Activated CD4-positive, CD25-positive, alpha-beta regulatory T cell treated with anti-CD3 and anti-CD28 coated beads, Interleukin-2, amount 50 U/mL, for 24 hours (primary cell): ENCODE results near the gene PSG7.
"Not testable (repeated sequence)": the region's sequence is repeated elsewhere in the genome, so short reads cannot be mapped to it uniquely, and the experiment has no call there.

Source experiments
- ATAC-seq, 2 donors: fragments of 150-1000 bp; cut with Tn5 transposase; one replicate each; pipeline ENCODE4 v1.10.0; 2021; ENCODE audit warnings: mild to moderate bottlenecking in 1 of 2, moderate library complexity in 1 of 2

Gene PSG7

DNA sequence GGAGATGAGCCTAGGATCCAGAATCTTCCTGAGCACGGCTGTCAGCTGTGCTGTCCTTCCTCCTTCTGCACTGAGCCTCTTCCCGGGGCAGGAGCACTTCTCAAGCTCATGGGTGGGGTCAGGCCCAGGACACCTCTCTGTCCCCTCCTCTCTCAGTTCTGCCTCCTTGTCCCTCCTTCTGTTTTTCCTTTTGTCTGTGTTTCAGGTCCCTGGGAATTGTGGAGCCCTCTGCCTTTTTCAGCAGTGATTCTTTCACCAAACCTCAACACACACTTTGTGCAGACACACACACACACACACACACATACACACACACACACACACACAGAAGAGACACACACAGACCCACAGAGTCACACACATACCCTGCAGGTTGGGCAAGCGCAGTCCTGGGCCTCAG, at the start of gene PSG7:
Gene PSG7 (minus strand): TSS at position 101 of the 400 bp plus-strand sequence. CDS start 131 bp downstream, outside the sequence.
- ATAC-seq, result not testable (repeated sequence)

DNA sequence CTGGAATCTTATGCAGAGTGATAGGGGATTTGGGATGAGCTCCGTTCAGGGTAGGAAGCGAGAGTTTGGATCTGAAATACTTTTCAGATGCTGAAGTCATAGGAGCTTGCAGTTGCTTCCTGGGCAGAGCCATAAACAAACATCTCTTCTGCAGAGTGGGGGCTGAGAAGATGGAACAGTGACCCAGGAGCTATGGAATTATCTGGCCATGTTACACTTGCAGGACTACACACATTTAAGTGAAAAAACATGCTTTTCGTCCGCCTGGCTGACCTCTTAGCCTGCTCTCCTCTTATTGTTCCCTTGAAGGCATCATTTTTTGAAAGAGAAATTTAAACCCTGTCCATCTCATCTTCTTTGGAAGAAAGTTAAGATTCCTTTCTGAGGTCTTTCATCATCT, 48.6 kb upstream of the PSG7 start:
- no peak for ATAC-seq

- not testable (repeated sequence) for ATAC-seq
Measured at GRCh38 chr19:42982111-42982510, 45.1 kb upstream of the PSG7 start.

- ATAC-seq, result not testable (repeated sequence)
Measured at GRCh38 chr19:42971451-42971850, 34.4 kb upstream of the PSG7 start.

GRCh38 chr19:42965176-42965575, 28.2 kb upstream of the PSG7 start:
- ATAC-seq, result no peak

DNA sequence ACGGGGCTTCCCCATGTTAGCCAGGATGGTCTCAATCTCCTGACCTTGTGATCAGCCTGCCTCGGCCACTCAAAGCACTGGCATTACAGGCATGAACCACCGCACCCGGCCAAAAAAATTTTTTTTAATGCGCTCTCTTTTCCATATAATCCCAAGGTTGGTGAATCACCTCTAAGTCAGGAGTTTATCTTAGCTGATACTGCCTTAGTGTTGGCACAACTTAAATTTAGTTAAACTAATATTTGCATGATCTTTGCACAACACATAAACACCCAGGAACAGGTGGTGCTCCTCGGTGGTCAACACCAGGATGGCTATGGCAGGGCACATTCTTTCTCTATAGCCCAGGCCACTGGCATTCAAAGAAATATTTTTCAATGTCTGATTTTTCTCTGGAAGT, 24.1 kb upstream of the PSG7 start:
- no peak for ATAC-seq

DNA sequence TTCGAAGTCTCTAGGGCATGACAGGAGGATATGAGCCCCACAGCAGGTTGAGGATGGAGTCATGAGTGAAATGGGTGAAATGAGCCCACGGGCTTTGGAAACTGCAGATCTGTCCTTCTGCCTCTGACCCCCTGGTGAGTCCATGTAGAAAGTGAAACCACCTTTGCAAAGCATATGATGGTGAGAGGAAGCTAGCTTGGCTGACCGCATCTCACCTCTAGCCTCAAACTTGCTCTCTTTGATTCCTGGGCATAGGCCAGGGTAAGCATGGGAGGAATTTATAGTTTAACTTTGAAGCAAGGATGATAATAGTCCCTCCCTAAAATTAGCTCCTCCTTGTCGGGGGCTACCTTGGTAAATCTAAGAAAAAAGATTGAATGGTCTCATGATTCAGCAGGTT, 15.1 kb upstream of the PSG7 start:
- ATAC-seq, result not testable (repeated sequence)

- not testable (repeated sequence) for ATAC-seq
Measured at GRCh38 chr19:42951476-42951875, 14.5 kb upstream of the PSG7 start.

- ATAC-seq, result no peak
Measured at GRCh38 chr19:42942187-42942789, 5.3 kb upstream of the PSG7 start.

DNA sequence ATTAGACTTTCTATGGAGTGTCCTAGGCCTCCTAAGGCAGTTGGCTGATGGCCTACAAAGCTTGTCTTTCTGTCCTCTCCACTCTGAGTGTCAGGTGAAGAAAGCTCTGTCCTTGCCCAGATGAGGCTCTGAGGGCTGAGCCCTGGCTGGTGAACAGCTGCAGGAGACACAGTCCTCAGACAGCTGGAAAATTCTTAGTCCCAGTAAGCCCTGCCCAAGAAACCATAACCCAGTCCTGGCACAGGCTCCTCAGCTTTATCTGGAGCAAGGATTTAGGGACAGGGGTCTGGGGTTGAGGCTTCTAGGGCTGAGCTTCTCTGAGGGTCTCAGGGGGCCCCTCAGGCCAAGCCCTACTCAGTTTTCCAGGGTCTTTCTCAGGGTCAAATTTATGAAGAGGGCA, 2.3 kb downstream of the PSG7 start:
- ATAC-seq, result not testable (repeated sequence)

DNA sequence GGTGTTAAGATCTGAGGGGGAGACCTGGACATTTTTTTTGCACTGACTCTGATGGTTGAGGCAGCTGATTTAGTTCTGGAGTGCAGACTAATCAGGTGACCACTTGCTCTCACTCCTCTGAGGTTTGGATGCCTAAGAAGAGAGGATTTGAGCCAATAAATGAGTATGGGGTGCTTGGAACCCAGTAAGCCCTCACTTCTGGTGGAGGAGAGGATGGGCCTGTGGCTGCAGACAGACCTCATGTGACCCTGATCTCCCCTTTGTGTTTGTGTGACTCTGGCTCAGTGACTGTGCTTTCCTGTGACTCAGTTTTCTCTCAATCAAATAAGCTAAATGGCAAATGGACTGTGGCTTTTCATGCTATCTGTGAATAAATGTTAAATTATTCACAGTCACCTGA, 2.8 kb downstream of the PSG7 start:
- not testable (repeated sequence) for ATAC-seq

DNA sequence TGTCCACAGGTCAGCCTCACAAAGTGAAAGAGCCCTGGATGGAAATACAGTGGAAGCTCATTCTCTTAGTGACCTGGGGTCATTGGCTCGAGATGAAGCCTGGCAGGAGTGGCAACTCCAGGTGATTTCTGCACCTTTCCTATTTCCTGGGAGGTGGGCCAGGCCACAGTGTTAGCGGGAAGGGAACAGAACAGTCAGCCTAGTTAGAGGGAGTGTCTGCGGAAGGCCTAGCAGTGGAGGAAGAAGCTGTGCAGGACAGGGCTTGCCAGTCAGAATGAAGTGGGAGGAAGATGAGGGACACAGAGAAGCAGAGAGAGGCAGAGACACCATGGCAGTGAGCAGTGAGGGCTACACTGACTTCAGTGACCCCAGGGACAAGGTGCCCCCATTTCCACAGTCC, 3.6 kb downstream of the PSG7 start:
- ATAC-seq, result not testable (repeated sequence)

GRCh38 chr19:42932485-42933101, 4.4 kb downstream of the PSG7 start:
- ATAC-seq, result not testable (repeated sequence)

DNA sequence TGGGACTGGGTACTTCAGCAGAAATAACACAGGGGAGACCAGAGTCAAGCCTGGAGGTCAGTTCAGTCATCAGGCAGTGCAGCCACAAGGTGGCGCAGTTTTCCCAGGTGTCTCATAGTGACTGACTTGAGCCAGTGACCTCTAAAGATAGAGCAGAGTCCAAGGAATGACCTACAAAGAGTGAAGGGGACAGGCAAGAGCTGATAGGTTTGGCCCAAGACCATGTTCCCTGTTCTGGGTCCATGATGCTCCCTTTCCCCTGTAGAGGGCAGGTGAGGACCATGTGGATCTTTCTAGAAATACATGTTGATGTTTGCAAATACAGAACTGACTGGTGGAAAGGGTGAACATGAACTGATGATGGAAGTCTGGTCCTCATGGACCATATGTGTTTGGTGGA, 6.8 kb downstream of the PSG7 start:
- not testable (repeated sequence) for ATAC-seq

GRCh38 chr19:42928896-42929295, 8.1 kb downstream of the PSG7 start:
- no peak for ATAC-seq

- no peak for ATAC-seq
Measured at GRCh38 chr19:42926781-42927180, 10.2 kb downstream of the PSG7 start.

DNA sequence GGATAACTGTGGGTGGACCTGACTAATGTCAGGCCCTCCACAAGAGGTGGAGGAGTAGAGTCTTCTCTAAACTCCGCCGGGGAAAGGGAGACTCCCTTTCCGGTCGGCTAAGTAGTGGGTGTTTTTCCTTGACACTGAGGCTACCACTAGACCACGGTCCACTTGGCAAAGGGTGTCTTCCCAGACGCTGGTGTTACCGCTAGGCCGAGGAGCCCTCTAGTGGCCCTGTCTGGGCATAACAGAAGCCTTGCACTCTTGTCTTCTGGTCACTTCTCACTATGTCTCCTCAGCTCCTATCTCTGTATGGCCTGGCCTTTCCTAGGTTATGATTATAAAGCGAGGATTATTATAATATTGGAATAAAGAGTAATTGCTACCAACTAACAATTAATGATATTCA, 13.9 kb downstream of the PSG7 start:
- not testable (repeated sequence) for ATAC-seq

GRCh38 chr19:42920971-42921370, 16.0 kb downstream of the PSG7 start:
- ATAC-seq, result not testable (repeated sequence)

- no peak for ATAC-seq
Measured at GRCh38 chr19:42919757-42920079, 17.3 kb downstream of the PSG7 start.

GRCh38 chr19:42919070-42919756, 17.8 kb downstream of the PSG7 start:
- not testable (repeated sequence) for ATAC-seq

- not testable (repeated sequence) for ATAC-seq
Measured at GRCh38 chr19:42918377-42919069, 18.5 kb downstream of the PSG7 start.

DNA sequence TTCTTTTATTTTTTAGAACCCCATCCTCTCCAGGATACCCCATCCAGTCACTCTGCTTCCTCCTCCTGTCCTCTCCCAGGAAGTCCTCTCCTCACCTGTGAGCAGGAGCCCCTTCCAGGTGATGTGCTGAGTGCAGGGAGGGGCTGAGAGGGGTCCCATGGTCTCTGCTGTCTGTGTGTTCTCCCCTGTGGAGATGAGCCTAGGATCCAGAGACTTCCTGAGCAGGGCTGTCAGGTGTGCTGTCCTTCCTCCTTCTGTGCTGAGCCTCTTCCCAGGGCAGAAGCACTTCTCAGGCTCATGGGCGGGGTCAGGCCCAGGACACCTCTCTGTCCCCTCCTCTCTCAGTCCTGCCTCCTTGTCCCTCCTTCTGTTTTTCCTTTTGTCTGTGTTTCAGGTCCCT, 19.4 kb downstream of the PSG7 start, which contains the start of gene PSG6:
Gene PSG6 (minus strand): TSS at position 261 of the 400 bp plus-strand sequence. CDS start 102 bp downstream, at position 159.
- ATAC-seq, result not testable (repeated sequence)

- not testable (repeated sequence) for ATAC-seq
Measured at GRCh38 chr19:42916931-42917330, 20.1 kb downstream of the PSG7 start.
